Testis (tissue), 5 donors: Measurements from ENCODE around the gene SFT2D2. TPM values are rescaled to one million over a fixed set of nuclear protein-coding genes. Genes with fewer than 3 reads are reported as not detected.

Experiments
- DNase-seq: peaks from one replicate; pipeline ENCODE4 v3.0.0-alpha.2; 2019
- H3K27ac ChIP-seq, 2 donors: fragments of 200-600 bp; sonication (generic); one replicate each; pipeline ENCODE4 v1.5.1; 2019
- H3K27me3 ChIP-seq: fragments of 200-600 bp; sonication (generic); one replicate; pipeline ENCODE4 v1.5.1; 2019
- H3K36me3 ChIP-seq: fragments of 200-600 bp; sonication (generic); one replicate; pipeline ENCODE4 v1.5.1; 2017; ENCODE audit warnings: low read depth; ENCODE audit errors: missing control alignments
- H3K4me1 ChIP-seq: fragments of 200-600 bp; sonication (generic); one replicate; pipeline ENCODE4 v1.5.1; 2019
- H3K4me3 ChIP-seq, 2 donors: fragments of 200-600 bp; sonication (generic); one replicate each; pipeline ENCODE4 v1.5.1; 2017 to 2019
- H3K9me3 ChIP-seq: fragments of 200-600 bp; sonication (generic); one replicate; pipeline ENCODE4 v1.5.1; 2017
- CTCF ChIP-seq, 3 experiments: fragments of 450-650 bp in 2 of 3; fragments of 200-600 bp in 1 of 3; sonication (generic) in 1 of 3; IDR thresholded peaks; one replicate each; pipeline ENCODE4 v1.5.1; 2016 to 2019; ENCODE audit warnings: antibody characterized with exemption in 3 of 3, mild to moderate bottlenecking in 2 of 3, moderate library complexity in 1 of 3
- POLR2A ChIP-seq: fragments of 450-650 bp; IDR thresholded peaks from one replicate; pipeline ENCODE4 v1.6.1; 2017; ENCODE audit warnings: antibody characterized with exemption, mild to moderate bottlenecking, moderate library complexity
- WGBS, 2 donors: methylation state at CpG; one replicate each; pipeline ENCODE4 v1.1.5; 2018; 5-methylcytosine and 5-hydroxymethylcytosine counted together
- intact Hi-C: fragments of 100-400 bp; cut with DNase I; formaldehyde crosslinking; loops from one replicate; pipeline ENCODE4 v1.15.1; 2023; ENCODE audit warnings: low total_unique reads
- long read RNA-seq, 2 donors: transcript quantifications; one replicate each; lab custom pipeline, GENCODE V29; 2026
- polyA plus RNA-seq: library from polyadenylated mRNA; stranded (reverse); fragments of 350-450 nt; fragmentation: Illumina TruSeq; extraction: RNeasy Lipid Tissue Mini Kit (QIAGEN cat#74804); gene quantifications from one replicate; pipeline ENCODE4 v1.2.3, GENCODE V29; 2014; ENCODE audit warnings: low read depth, low replicate concordance; ENCODE audit not compliant: insufficient read depth
- total RNA-seq, 2 donors: library from RNA; depleted of rRNA; stranded (reverse); fragments of >200 nt; gene quantifications; one replicate each; pipeline ENCODE4 v1.2.3, GENCODE V29; 2016

The SFT2D2 gene
- 10 to 100 TPM; 59.4 to 62.2 TPM for total RNA-seq
- 34.5 TPM for polyA plus RNA-seq
- long read RNA-seq, donor 1, full-length matches to known transcripts: 3 of 3 reads
- long read RNA-seq, donor 1, partial matches to known transcripts: 0 of 3 reads
- long read RNA-seq, donor 1, other reads (novel, unspliced or antisense): 0 of 3 reads
- long read RNA-seq, donor 2: 0 reads

GRCh38 chr1:168225476-168226190 is at the start of gene SFT2D2:
SFT2D2 (plus strand) TSS chr1:168226004; CDS start chr1:168226080, 76 bp downstream.
- no peaks in the 10 kb centered on the region for H3K36me3 ChIP-seq
- intact Hi-C loops: no loop called here
- WGBS, 2 donors: 1% methylated on average over 18 to 52 of the region's 58 CpGs
- DNase-seq: peak; percentile 84
- H3K4me1 ChIP-seq: peaks cover 20% of the 10 kb centered on the region
- peak within 1 kb of the TSS; percentile 86 to 97 for H3K27ac ChIP-seq
- H3K27me3 ChIP-seq: no peaks in the 10 kb centered on the region
- H3K9me3 ChIP-seq: no peaks in the 10 kb centered on the region
- TF ChIP-seq CTCF (IDR thresholded peaks at IDR 0.05) (no peak), POLR2A (peak; percentile 51)
- H3K4me3 ChIP-seq: peak within 1 kb of the TSS; percentile 96 to 98

GRCh38 chr1:168178227-168178637 is 47.6 kb upstream of the SFT2D2 start:
- Histone ChIP-seq H3K9me3 (no peaks in the 10 kb centered on the region), H3K27me3 (no peaks in the 10 kb centered on the region), H3K4me3 (peak overlapping the region; percentile 86 to 96), H3K4me1 (peaks cover 3% of the 10 kb centered on the region), H3K27ac (peak overlapping the region; percentile 92 to 95), H3K36me3 (no peaks in the 10 kb centered on the region)
- DNase-seq: no peak
- TF ChIP-seq CTCF (IDR thresholded peaks at IDR 0.05) (no peak), POLR2A (no peak)
- intact Hi-C loops: no loop called here
- 55 to 57% methylated on average over 5 of the region's 5 CpGs for WGBS, 2 donors

GRCh38 chr1:168178638-168179437 is 47.0 kb upstream of the SFT2D2 start, which contains the start of gene TIPRL:
TIPRL (plus strand) TSS chr1:168178962; CDS start chr1:168179078, 116 bp downstream.
- peak; percentile 98 for DNase-seq
- Histone ChIP-seq H3K4me3 (peak within 1 kb of the TSS; percentile 86 to 96), H3K9me3 (no peaks in the 10 kb centered on the region), H3K4me1 (peaks cover 3% of the 10 kb centered on the region), H3K36me3 (no peaks in the 10 kb centered on the region), H3K27me3 (no peaks in the 10 kb centered on the region), H3K27ac (peak within 1 kb of the TSS; percentile 92 to 95)
- intact Hi-C loops: no loop called here
- TF ChIP-seq CTCF (IDR thresholded peaks at IDR 0.05): peak; percentile 64 to 86 (median 79)
- peak; percentile 74 for TF ChIP-seq POLR2A
- WGBS, 2 donors: 1% methylated on average over 42 to 51 of the region's 56 CpGs

- H3K27me3 ChIP-seq: no peaks in the 10 kb centered on the region
- H3K27ac ChIP-seq: peak overlapping the region; percentile 92 to 95
- H3K36me3 ChIP-seq: no peaks in the 10 kb centered on the region
- intact Hi-C loops: no loop called here
- DNase-seq: peak; percentile 26
- H3K4me3 ChIP-seq: peak overlapping the region; percentile 86 to 96
- whole genome bisulfite sequencing, 2 donors: 2 to 3% methylated on average over 20 of the region's 20 CpGs
- H3K9me3 ChIP-seq: no peaks in the 10 kb centered on the region
- peaks cover 3% of the 10 kb centered on the region for H3K4me1 ChIP-seq
- TF ChIP-seq POLR2A: no peak
- TF ChIP-seq CTCF (IDR thresholded peaks at IDR 0.05): no peak
These were observed 46.2 kb upstream of the SFT2D2 start for GRCh38 chr1:168179438-168180147.
